ENCODE results near the gene FADS2. TPM values are rescaled to one million over a fixed set of nuclear protein-coding genes. Genes with fewer than 3 reads are reported as not detected.

Gene FADS2
- total RNA-seq, 4 donors from 2014 or later: 2.2 to 13.7 (median 6.8) TPM

GRCh38 chr11:61795459-61795858 lies 32.6 kb upstream of the FADS2 start:
- intact Hi-C loops (cut with DNase I): loop anchor here (5.0 to 10.0 kb wide), 2 partner anchors 152 to 309 kb away; no protein-coding TSS in a partner anchor
- no peak for DNase-seq
- 82 to 100% methylated on average over 2 to 12 of the region's 12 CpGs for WGBS, 2 donors

DNA sequence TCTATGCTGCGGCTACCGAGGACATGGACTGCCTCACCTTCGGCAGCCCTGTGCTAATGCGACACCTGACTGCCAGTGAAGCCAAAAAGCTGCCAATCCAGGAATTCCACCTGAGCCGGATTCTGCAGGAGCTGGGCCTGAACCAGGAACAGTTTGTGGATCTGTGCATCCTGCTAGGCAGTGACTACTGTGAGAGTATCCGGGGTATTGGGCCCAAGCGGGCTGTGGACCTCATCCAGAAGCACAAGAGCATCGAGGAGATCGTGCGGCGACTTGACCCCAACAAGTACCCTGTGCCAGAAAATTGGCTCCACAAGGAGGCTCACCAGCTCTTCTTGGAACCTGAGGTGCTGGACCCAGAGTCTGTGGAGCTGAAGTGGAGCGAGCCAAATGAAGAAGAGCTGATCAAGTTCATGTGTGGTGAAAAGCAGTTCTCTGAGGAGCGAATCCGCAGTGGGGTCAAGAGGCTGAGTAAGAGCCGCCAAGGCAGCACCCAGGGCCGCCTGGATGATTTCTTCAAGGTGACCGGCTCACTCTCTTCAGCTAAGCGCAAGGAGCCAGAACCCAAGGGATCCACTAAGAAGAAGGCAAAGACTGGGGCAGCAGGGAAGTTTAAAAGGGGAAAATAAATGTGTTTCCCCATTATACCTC lies 32.1 kb upstream of the FADS2 start:
- intact Hi-C loops (cut with DNase I): loop anchor here (5.0 to 10.0 kb wide), 2 partner anchors 151 to 309 kb away; no protein-coding TSS in a partner anchor
- 89 to 95% methylated on average over 13 to 15 of the region's 18 CpGs for WGBS, 2 donors
- TF ChIP-seq POLR2A (IDR thresholded peaks at IDR 0.05): no peak
- TF ChIP-seq CTCF (IDR thresholded peaks at IDR 0.05): no peak

More at GRCh38 chr11:61795459-61795858, 32.6 kb upstream of the FADS2 start:
- peaks cover 12 to 38% (median 20%) of the 10 kb centered on the region in 3 donors for H3K4me1 ChIP-seq
- H3K4me3 ChIP-seq: no peak overlapping the region
- TF ChIP-seq POLR2A (IDR thresholded peaks at IDR 0.05) (no peak), CTCF (IDR thresholded peaks at IDR 0.05) (no peak)
- H3K27me3 ChIP-seq: no peaks in the 10 kb centered on the region
- no peaks in the 10 kb centered on the region for H3K9me3 ChIP-seq
- H3K27ac ChIP-seq: no peak overlapping the region
- H3K36me3 ChIP-seq: peaks cover 0 to 12% (median 0%) of the 10 kb centered on the region in 3 donors

DNA sequence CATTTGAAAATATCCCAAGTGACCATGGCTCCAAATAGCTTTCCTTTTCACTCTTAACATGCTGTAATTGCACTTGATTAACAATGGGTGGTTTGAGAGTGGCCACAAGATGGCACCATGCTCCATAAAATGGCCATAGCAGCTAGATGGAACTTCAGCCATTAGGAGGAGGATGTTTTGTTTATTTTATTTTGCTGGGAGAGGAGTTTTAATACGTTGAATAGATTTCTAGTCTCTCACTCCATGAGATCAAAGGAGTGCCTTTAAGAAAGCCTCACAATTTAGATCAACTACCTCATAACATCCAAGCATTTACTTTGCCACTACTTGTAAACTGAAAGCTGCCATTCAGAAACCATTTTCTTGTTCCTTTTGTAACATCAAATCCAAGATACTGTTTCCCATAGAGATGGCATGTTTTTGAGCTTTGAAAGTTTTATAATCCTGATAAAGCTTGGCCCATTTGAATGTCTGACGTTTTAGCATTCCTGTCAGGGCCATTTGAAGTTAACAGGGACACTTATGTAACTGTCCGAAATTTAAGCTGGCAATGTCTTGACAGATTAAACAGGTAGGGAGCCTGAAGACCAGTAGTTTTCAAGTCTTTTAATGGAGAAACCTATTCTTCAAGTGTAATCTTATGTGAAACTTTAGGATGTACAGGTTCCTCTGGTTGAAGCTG lies 30.7 kb upstream of the FADS2 start:
- WGBS, 2 donors: 32 to 33% methylated on average over 3 of the region's 3 CpGs
- no peak for DNase-seq
- Histone ChIP-seq H3K9me3 (no peaks in the 10 kb centered on the region), H3K4me3 (no peak overlapping the region), H3K36me3 (peaks cover 0 to 19% (median 0%) of the 10 kb centered on the region in 3 donors), H3K27ac (peak overlapping the region in 1 of 4 donors; percentile 9), H3K27me3 (no peaks in the 10 kb centered on the region), H3K4me1 (peaks cover 8 to 25% (median 11%) of the 10 kb centered on the region in 3 donors)
- intact Hi-C loops (cut with DNase I): loop anchor here (5.0 to 10.0 kb wide), 2 partner anchors 150 to 307 kb away; no protein-coding TSS in a partner anchor
- TF ChIP-seq POLR2A (IDR thresholded peaks at IDR 0.05) (no peak), CTCF (IDR thresholded peaks at IDR 0.05) (peak; percentile 78 to 91 (median 86))

More for the DNA sequence above, 32.1 kb upstream of the FADS2 start:
- no peaks in the 10 kb centered on the region for H3K27me3 ChIP-seq
- no peak overlapping the region for H3K4me3 ChIP-seq
- peaks cover 12 to 35% (median 20%) of the 10 kb centered on the region in 3 donors for H3K4me1 ChIP-seq
- H3K9me3 ChIP-seq: no peaks in the 10 kb centered on the region
- no peak overlapping the region for H3K27ac ChIP-seq
- DNase-seq: no peak
- H3K36me3 ChIP-seq: peaks cover 0 to 11% (median 0%) of the 10 kb centered on the region in 3 donors

GRCh38 chr11:61799665-61800284 lies 28.3 kb upstream of the FADS2 start:
- 93 to 97% methylated on average over 2 of the region's 2 CpGs for whole genome bisulfite sequencing, 2 donors

More at GRCh38 chr11:61799665-61800284, 28.3 kb upstream of the FADS2 start:
- no peak for DNase-seq
- Histone ChIP-seq H3K36me3 (peaks cover 0 to 34% (median 0%) of the 10 kb centered on the region in 3 donors), H3K27me3 (no peaks in the 10 kb centered on the region), H3K4me1 (peaks cover 0 to 11% (median 0%) of the 10 kb centered on the region in 3 donors), H3K9me3 (no peaks in the 10 kb centered on the region), H3K27ac (no peak overlapping the region), H3K4me3 (no peak overlapping the region)
- intact Hi-C loops (cut with DNase I): loop anchor here (5.0 to 10.0 kb wide), 3 partner anchors 88 to 305 kb away; no protein-coding TSS in a partner anchor
- no peak for TF ChIP-seq CTCF (IDR thresholded peaks at IDR 0.05)
- no peak for TF ChIP-seq POLR2A (IDR thresholded peaks at IDR 0.05)
